Measurements from ENCODE around the gene C10orf90. TPM values are rescaled to one million over a fixed set of nuclear protein-coding genes. Genes with fewer than 3 reads are reported as not detected.
A peak's percentile ranks its signal among the peaks of the same experiment; 100 is the strongest.

Gene C10orf90
- total RNA-seq, 1 experiment from 2014 or later = not detected

GRCh38 chr10:126475074-126475691, 195.3 kb downstream of the C10orf90 start:
- Histone ChIP-seq H4K5ac (ENCODE audit: insufficient read length, low read depth, low read length) (no peak overlapping the region), H3K27me3 (ENCODE audit: insufficient read depth, low read length) (no peaks in the 10 kb centered on the region), H4K91ac (ENCODE audit: insufficient read length, low read depth, low read length) (no peak overlapping the region), H3K9ac (ENCODE audit: extremely low read depth, insufficient read length, low read length) (no peak overlapping the region), H2BK120ac (ENCODE audit: low read depth, low read length, poor library complexity, severe bottlenecking) (no peak overlapping the region), H3K18ac (ENCODE audit: insufficient read length, low read depth, low read length) (peak overlapping the region; percentile 12), H2BK12ac (ENCODE audit: insufficient read length, low read depth, low read length) (no peak overlapping the region), H3K79me2 (ENCODE audit: insufficient read depth, low read length) (no peaks in the 10 kb centered on the region), H3K23me2 (ENCODE audit: insufficient read length, low read depth, low read length, poor library complexity, severe bottlenecking) (no peaks in the 10 kb centered on the region), H2BK15ac (ENCODE audit: low read depth, low read length) (no peak overlapping the region), H2BK20ac (ENCODE audit: low read depth, low read length, poor library complexity, severe bottlenecking) (no peak overlapping the region), H3K23ac (ENCODE audit: insufficient read length, low read depth, low read length) (no peak overlapping the region), H3K79me1 (ENCODE audit: insufficient read depth, low read depth, low read length, poor library complexity, severe bottlenecking) (no peaks in the 10 kb centered on the region), H2BK5ac (ENCODE audit: insufficient read length, low read length) (no peak overlapping the region), H3K27ac (ENCODE audit: insufficient read length, low read depth, low read length) (no peak overlapping the region), H3K56ac (ENCODE audit: insufficient read length, low read depth, low read length) (no peak overlapping the region), H3K9me3 (ENCODE audit: control insufficient read depth, low read depth, low read length) (no peaks in the 10 kb centered on the region), H3K4ac (ENCODE audit: low read depth, low read length) (no peak overlapping the region), H3K4me2 (ENCODE audit: insufficient read depth, insufficient read length, low read length) (no peak overlapping the region), H3K14ac (ENCODE audit: insufficient read depth, low read length) (no peak overlapping the region), H3K4me1 (ENCODE audit: insufficient read depth, low read length) (no peaks in the 10 kb centered on the region), H3T11ph (ENCODE audit: low read length) (no peak overlapping the region), H2AK5ac (ENCODE audit: insufficient read length, low read length) (no peak overlapping the region), H4K20me1 (ENCODE audit: control insufficient read depth, insufficient read depth, insufficient read length) (no peaks in the 10 kb centered on the region), H2AFZ (ENCODE audit: low read length) (no peak overlapping the region), H4K8ac (replicated peaks; ENCODE audit: insufficient read length, low read depth, low read length) (no peak overlapping the region)
- Mint-ChIP-seq H3K27ac (no peak overlapping the region; a peak in 1 of 7 replicates), H3K9me3 (no peaks in the 10 kb centered on the region; a peak in 1 of 5 replicates), H3K36me3 (ENCODE audit: insufficient read depth in 1 of 3, low read depth in 3 of 3) (no peaks in the 10 kb centered on the region), H3K4me3 (no peak overlapping the region), H3K27me3 (ENCODE audit: low read depth) (no peaks in the 10 kb centered on the region; the same call in 1 of the 2 replicates), H3K4me1 (peaks cover 9 to 18% of the 10 kb centered on the region in 2 experiments)
- TF ChIP-seq CTCF (conservative IDR thresholded peaks at IDR 0.05) = no peak
- no peak for DNase-seq
- no CpG with 5 or more reads among the region's 6 CpGs for WGBS (ENCODE audit: extremely low coverage, insufficient read length, low lambda C conversion rate)

Data from H9 (cell line).